ENCODE data around the gene CACNB2.

CACNB2 gene

DNA sequence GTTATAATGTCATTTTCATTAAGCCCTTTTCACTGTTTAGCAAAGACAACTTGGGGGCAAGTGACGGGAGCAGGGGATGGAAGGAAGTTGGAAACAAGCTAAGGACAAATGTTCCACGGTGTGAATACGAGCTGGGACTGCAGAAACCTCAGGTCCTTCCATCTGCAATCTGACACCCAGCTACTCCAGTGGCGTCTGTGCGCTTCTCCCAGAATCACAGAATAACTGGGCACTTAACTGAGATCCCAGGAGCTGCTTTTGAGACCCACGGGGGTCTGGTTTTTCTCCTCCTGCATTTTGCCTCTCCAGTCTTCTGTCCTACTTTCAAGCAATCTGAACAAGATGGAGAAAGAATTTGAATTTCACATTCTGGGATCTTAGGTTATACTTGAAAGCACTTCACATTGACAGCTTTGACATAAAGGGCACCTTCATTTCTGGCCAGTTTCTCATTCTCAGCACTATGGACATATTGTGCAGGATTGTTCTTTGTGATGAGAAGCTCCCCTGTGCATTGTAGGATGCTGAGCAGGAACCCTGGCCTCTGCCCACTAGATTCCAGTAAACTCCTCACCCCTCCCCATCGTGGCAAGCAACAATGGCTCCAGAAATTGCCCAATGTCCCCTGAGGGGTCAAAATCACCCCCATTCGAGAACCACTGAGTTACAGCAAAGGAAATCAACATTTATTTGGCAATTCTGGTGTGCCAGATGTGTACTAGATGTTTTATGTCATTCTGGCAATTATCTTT is 194.1 kb downstream of the CACNB2 start:
- no peak for DNase-seq (ENCODE audit: low read depth in 2 of 2)

DNA sequence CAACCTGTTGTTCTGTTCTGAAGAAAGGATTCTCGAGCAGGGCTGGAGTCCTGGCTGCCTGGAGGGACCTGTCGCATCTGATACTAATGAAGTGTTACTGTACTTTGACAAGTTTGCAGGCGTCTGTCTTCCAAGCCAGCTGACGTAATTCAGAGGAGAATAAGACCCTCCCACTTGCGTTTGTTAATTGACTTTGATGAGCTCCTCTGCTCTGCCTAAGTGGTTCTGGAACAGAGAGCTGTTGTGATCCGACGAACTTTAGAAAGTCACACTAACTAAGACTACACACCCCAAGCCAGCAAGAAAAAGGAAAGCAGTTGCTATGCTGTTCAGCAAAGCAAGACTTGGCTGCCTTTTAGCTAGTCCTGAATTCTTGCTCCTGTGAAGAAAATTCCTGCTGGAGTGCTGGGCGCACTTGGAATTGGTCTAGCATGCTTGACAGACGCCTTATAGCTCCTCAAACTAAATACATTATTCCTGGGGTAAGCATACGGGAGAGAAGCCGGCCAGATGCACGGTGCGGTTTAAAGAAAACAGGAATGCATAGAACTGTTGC is 200.3 kb downstream of the CACNB2 start:
- DNase-seq (ENCODE audit: low read depth in 2 of 2) = no peak

DNA sequence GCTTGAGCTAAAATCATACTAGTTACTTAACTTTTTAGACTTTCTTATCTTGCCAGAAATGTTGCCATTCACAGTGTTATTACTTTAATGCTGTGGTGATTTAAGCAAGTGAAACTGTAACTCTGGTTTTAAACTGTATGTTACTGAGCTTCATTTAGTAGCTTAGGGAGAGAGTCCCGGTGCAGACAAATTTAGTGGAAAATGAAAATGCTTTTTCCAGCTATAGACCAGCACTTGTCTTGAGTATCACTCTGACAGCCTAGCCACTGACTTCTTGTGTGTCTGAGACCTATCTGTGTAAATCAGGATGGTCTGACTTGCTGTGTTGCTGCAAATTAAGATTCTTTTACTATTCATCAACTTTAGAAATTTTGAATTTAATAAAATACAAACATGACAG is 200.8 kb downstream of the CACNB2 start:
- DNase-seq (ENCODE audit: low read depth in 2 of 2) = no peak

DNA sequence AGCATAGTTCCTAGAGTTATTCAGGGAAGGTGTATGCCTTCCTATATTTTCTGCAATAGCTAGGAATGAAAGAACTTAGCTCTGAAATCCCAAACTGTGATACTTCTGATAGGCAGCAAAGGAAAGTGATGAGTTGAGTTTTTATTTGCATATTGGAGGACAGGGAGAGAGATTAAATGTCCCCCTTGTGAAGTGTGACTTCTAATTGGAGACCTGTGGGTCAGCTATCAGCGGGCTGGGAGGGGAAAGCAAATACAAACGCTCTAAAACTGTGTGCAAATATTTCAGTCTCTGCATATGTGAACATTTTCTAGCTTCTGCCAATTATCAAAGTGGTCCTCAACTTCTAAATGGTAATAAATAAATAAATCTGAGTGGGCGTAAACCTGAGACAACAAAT is 203.3 kb downstream of the CACNB2 start:
- no peak for DNase-seq (ENCODE audit: low read depth in 2 of 2)

DNA sequence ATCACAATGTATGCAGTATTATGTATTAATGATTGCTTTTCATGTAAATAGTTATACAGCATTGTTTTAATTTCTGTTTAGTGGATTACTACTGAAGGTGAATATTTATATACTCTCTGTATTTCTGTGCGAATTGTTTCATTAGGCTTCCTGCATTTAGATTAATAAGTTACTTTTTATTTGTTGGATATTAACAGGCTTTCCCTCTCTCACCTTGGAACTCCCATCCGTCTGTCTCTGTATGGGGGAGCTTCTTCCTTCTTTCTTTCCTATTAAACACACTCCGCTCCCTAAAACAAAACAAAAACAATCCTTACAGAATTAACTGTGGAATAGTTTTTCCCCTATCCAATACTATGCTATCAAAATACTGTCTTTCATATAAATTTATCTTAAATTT is 205.1 kb downstream of the CACNB2 start:
- DNase-seq (ENCODE audit: low read depth in 2 of 2) = no peak

DNA sequence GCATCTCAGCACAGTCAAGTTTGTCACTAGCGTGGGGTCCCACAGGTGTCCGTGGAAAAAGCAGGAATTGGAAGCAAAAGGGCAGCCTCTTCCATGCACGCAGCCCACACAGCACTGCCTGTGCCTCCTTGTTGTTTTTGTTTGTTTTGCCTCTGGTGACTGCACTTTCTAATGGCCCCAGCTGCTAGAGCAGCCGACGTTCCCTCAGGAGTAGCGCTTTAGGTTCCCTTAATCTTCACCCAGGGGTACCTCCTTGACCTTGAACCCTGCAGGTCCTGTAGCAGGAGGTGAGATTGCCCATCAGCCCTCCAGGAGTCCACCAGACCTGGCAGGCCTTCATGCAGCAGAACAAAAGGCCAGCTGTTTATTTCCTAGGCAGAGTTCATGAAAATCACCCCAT is 210.1 kb downstream of the CACNB2 start:
- no peak for DNase-seq (ENCODE audit: low read depth in 2 of 2)

DNA sequence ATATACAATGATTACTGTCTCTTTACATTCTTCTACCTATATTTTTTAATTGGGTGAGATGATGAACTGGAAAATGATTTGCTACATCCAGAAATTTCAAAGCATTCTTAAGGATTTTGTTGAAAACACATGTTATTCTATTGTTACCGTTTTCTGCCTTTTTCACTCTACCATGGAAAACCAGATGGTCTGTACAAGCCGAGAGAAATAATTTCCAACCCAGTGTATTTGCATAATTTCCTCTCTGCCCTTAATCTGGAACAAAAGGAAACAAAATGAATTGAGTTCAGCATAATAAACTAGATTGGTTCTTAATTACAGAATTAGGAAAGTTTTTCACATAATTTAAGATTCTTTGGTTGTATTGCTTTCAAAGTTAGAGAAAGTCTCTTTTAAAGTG is 211.2 kb downstream of the CACNB2 start:
- no peak for DNase-seq (ENCODE audit: low read depth in 2 of 2)

DNA sequence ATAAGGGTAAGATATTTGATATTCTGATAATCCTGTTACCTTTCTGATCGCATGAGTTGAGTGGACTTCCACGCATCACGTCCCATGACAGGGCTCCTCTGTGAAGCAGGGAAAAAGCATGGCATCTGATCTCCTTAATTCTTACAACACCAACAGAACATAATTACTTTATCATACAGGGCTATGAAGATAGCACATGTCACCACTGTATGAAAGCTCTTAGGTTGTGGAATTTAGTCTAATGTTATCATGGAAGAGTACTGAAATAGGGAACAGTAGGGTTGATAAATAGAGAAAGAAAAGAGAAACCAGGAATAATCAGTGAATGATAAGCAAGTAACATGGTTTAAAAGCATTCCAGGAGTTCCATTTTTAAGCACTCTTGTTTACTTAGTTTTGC is 212.0 kb downstream of the CACNB2 start:
- no peak for DNase-seq (ENCODE audit: low read depth in 2 of 2)

DNA sequence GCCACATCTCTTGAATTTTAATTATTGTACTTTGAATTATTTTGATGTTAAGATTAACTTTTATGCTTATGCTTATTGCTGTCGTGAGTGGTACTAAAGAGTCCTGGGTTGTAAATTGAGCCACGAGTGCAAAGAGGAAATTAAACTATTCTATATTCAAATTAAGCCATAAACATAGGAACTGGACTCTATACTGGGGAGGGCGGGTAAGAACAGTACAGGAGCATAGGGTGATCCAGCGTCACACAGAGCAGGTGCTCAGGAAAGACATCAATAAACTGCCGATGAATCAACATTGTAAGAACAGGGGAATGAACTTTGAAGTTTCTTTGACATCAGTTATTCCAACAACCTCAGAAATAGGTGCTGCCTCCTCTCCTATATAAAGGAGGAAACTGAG is 219.6 kb downstream of the CACNB2 start:
- DNase-seq (ENCODE audit: low read depth in 2 of 2) = no peak

DNA sequence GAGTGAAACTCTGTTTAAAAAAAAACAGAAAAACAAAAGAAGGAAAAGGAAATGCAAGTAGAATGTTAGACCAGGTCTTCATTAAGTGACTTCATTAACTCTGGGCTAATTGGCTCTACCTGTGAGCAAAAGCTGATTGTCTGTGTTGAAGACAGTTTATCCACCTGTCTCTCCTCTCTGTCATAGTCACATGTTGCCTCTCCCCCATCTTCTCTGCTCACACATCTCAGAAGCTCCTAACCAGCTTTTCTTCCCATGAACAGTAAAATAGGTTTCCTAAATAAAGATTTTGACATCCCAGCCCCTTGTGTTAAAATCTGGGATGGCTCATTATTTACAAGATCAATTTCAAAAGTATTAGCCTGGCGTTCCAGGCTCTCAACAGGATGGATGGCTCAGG is 222.7 kb downstream of the CACNB2 start:
- no peak for DNase-seq (ENCODE audit: low read depth in 2 of 2)

DNA sequence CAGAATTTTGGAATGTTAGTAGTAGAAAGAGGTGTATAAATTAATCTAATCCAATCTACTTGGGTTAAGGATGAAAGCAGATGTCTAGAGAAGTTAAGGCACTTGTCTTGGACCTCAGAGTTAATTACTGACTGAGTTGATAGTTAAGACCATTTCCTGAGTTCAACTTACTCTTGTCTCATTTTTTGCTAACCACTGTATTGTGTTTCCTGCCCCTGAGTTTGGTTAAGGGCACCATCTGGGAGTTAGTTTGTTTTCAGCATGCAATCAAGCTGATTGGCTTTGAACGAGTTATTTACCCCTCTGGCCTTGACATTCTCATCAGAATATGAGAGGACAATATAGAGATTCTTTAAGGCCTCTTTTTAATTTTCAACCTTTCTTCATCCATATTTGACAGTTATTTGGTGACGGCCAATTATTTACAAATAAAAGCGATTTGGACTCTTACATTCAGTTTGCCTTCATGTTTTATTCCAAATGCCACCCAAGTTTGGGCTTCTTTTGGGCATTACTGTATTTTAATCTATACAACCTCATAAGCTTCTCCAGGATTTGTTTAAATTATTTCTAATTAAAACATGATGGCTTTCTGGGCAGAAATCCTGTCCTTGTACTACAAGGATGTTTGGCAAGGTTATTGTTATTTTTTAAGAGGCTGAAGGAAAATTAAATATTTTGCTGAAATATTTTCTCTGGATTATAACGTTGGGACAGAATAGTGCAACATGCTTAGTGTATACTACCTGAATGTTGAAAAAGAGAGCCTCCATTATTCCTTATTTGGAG is 225.0 kb downstream of the CACNB2 start:
- no peak for DNase-seq (ENCODE audit: low read depth in 2 of 2)

DNA sequence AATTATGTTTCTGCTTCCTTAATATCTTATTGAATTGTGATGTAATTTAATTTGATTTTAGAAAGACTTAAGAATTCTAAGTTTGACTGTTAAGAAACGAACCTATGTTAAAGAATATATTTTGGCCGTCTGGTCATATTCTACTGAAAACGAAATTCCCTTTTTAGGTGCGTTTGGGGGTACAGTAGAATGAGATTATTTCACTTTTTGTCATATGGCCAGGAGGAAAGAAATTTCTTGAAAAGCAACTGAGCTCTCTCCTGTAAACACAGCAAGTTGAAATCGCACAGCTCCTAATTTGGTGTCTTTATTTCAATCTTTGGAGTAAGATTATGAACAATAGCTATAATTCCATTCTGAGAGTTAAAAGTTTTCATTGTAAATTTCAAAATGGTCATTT is 227.6 kb downstream of the CACNB2 start:
- DNase-seq (ENCODE audit: low read depth in 2 of 2) = no peak

DNA sequence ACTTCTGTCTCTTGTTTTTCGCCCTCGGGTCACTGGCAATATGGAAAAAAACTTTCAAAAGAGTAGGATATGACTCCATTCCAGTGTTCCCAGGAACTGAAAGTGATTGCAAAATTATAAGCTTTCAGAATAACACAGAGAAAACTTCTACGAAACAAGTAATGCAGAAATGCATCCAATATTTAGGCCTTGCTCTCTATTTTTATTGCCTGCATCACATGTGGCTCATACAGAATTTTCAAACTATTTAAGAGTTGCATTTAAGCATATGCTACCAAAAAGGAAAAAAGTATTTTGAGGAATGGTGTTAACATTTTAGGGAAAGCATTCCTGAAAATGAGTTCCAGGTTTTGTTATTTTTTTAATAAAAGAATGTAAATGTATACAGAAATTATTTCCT is 228.0 kb downstream of the CACNB2 start:
- no peak for DNase-seq (ENCODE audit: low read depth in 2 of 2)

DNA sequence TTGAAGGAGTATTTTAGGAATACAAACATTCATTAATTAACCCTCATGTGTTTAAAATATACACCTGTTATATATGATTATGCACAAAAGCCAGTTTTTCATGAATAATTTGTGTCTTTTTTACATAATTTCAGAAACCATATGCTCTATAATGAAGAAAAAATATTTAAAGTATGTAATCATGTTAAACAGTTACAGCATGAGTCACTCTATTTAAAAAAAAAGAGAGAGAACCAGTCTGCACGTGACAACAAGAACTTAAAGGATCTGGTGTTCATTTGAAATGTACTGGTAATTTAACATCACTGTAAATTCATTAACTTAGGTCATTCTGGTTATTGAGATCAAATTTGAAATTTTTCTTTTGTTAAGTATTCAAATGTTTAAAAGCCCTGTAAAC is 228.5 kb downstream of the CACNB2 start:
- DNase-seq (ENCODE audit: low read depth in 2 of 2) = no peak

DNA sequence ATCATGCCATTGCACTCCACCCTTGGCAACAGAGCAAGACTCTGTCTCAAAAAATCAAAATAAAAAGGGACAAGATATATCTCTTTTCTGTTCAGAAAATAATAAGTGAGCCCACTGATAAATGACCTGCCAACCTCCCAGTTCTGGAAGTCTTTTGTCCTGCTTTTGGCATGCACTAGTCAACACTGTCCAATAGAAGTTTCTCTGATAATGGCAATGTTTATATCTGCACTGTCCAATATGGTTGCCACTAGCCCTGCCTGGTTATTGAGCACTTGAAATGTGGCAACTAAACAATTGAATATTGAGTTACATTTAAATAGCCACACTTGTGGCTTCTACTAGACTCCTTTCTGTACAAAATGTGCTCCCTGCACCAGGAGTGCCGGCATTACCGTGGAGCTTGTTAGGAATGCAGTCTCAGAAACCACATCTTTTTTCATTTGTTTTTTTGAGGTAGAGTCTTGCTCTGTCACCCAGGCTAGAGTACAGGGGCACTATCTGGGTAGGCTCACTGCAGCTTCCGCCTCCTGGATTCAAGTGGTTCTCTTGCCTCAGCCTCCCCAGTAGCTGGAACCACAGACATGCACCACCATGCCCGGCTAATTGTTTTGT is 229.7 kb downstream of the CACNB2 start:
- DNase-seq (ENCODE audit: low read depth in 2 of 2) = no peak

DNA sequence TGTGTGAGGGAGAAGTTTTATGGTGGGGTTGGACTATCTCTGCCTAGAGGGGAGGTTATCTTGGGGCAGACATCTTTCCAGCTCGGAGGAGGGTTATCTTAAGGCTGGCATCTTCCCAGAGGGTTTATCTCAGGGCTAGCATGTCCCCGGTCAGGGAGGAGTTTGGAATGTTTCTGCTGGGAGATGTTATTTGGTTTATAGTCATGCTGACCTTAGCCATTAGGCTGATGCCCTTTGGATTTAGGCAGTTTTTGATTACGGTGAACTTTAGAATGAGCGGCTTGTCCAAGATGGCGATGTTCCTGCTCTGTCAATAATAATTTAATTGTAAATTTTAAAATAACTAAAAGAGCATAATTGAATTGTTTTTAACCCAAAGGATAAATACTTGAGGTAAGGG is 236.4 kb downstream of the CACNB2 start:
- DNase-seq (ENCODE audit: low read depth in 2 of 2) = no peak

DNA sequence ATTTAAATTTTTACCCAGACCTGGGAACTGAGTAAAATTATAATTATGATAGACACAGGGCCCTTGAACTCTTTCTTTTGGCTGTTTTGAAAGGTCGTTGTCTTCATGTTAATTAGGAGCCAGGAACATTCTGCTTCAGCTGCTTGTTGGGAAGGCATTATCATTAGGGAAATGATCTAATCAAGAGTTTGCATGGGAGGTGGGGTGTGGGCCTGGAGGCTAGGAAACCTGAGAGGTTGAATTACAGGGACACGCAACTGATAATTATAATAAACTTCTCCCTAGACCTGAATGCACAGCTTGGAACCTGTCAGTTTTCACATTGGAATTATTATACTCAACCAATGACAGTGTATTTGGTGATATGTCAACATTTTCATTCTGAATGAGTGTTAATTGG is 237.7 kb downstream of the CACNB2 start:
- DNase-seq (ENCODE audit: low read depth in 2 of 2) = no peak

DNA sequence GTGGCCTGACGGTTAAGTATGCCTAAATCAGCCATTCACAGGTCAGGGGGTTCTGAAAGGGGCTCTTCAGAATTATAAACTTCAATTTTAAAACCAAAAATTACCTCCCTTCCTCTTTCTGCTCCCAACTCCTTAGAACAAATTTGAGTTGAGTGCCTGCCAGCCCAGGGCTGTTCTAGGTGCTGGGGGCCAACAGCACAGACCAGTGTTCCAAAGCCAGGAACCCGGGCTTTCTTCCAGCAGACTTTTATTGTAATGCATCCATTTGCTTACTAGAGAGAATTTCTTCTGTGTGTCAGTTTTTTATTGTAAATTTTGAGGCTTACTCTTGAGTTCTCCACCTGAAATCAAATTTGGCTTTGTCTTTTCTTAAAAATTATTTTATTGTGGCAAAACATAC is 238.5 kb downstream of the CACNB2 start:
- DNase-seq (ENCODE audit: low read depth in 2 of 2) = no peak

DNA sequence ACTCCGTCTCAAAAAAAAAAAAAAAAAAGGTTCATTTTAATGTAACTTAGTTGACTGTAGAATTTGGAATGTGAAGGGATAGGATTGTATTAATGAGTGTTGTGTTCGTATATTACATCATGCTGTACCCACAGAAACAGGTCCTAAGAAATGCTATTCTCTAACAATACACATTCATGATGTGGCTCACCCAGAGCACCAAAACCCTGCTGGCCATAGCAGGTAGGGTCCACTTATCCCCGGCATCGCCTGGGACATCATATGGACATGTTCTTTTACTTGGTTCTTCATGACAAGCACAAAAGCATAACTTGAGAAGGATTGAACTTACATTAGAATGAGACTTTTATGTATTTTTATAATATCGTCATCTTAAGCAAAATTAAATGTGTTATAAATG is 241.5 kb downstream of the CACNB2 start:
- DNase-seq (ENCODE audit: low read depth in 2 of 2) = no peak

DNA sequence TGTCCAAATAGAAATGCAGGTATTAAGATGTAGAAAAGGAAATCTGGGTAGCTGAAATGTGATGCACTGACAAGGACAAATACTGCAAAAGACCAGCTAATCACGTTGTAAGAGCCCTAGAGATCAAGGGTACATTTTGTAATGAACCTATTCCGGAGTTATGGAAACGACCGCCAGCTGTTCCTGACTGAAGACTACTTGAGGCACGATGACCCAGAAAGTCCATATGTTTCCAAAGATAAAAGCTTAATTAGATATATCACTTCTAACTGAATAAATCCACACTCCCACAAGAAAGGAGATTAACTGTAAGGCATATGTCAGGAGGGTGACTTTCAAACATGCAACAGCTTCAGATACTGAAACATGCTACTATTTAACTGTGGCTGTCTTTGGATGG is 257.7 kb downstream of the CACNB2 start:
- DNase-seq (ENCODE audit: low read depth in 2 of 2) = no peak

DNA sequence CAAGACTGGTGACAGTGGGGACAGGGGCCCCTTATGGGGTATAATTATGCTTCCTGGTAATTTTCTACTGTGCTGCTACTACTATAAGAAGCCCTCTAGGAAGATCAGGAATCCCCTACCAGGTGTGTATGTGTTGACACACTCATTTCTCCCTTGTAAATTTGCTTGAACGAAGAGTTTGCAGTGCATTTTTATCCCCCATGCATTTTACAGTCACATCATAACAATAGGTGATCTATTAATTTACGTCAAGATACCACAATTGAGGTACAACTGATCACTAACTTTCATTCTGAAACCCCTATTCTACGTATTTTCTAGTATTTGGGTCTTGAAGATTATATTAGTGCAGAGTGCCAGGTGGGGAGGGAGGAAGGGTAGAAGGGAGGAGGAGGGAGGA is 258.9 kb downstream of the CACNB2 start:
- no peak for DNase-seq (ENCODE audit: low read depth in 2 of 2)

DNA sequence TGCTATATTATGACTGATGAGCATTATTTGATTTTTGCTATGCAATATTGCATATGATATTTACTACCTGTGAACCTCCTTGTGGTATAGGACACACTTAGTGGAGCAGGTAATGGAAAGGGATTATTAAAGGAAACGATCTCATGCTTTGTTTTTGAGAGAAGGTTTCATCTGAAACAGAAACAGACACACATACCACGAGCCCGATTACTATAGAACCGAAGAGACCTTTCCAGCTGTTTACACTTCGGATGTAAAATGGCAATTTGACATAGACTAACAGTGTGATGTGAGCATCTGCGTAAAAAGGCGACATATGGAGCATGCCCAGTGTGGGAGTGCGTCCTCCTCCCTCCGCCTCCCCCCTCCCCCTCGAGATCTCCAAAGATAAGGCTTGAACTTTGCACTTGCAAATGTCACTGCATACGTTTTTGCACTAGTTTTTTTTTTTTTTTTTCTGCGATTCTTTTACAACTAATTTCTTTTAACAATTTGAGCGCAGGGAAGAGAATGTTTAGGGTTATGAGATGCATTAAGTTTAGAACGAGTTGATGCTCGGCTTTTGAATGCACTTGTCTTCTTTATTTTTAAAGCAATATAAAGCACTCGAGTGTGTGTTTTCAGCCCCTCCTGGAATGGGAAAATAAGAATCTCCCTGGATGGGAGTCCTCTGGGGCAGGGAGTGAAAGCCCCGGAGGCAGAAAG is 260.1 kb downstream of the CACNB2 start:
- DNase-seq (ENCODE audit: low read depth in 2 of 2) = no peak
